ENCODE results near the gene TEK.

DNA sequence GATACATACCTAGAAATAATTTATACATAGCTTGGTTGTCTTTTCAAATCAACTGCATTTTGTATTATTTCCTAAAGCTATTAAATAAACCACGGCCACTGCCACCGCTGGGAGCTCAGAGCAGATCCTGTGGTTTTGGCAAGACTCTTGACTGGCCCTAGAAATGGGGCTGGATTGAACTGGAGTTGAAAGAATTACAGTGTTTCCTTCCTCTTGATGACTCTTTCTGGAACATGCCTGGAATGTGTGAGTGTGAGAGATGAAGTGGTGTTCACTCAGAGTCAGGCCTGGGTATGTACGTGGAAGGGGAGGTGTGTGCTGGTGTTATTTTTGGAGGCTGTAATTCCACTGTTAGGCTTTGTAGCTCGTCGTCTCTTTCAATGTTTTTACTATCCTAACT, 45.9 kb downstream of the TEK start:
- TF ChIP-seq POLR2A (IDR thresholded peaks at IDR 0.05) = no peak
- TF ChIP-seq, protein P1, sequence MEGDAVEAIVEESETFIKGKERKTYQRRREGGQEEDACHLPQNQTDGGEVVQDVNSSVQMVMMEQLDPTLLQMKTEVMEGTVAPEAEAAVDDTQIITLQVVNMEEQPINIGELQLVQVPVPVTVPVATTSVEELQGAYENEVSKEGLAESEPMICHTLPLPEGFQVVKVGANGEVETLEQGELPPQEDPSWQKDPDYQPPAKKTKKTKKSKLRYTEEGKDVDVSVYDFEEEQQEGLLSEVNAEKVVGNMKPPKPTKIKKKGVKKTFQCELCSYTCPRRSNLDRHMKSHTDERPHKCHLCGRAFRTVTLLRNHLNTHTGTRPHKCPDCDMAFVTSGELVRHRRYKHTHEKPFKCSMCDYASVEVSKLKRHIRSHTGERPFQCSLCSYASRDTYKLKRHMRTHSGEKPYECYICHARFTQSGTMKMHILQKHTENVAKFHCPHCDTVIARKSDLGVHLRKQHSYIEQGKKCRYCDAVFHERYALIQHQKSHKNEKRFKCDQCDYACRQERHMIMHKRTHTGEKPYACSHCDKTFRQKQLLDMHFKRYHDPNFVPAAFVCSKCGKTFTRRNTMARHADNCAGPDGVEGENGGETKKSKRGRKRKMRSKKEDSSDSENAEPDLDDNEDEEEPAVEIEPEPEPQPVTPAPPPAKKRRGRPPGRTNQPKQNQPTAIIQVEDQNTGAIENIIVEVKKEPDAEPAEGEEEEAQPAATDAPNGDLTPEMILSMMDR (IDR thresholded peaks at IDR 0.05) = no peak

Data from testis (tissue), 2 donors.